ENCODE results near the gene SSMEM1.
A peak's percentile ranks its signal among the peaks of the same experiment; 100 is the strongest.
"Not testable (repeated sequence)": the region's sequence is repeated elsewhere in the genome, so short reads cannot be mapped to it uniquely, and the experiment has no call there.

The SSMEM1 gene, protein sequence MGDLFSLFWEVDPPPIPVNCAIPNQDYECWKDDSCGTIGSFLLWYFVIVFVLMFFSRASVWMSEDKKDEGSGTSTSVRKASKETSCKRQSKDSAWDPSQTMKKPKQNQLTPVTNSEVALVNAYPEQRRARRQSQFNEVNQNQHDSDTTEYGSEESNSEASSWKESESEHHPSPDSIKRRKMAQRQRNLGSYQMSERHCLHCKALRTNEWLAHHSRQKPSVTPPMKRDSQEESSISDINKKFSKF

DNA sequence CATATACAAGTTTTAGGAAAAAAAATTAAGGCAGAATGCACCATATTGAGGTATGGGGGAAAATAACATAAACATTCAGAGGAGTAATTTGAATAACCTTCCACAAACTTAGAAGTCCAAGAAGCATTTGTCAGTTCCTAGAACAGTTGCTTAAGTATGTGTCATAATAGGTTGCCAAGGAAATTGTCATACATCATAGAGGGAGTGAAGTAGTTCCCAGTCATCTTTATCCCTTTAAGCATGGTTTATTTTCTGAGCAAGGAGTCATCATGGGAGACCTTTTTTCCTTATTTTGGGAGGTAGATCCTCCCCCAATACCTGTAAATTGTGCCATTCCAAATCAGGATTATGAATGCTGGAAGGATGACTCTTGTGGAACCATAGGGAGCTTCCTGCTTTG, at the start of gene SSMEM1:
Gene SSMEM1, plus strand, starts transcription at position 219 of the 400 bp plus-strand sequence. Its CDS starts 51 bp downstream, at position 270.
- no peak for DNase-seq (ENCODE audit: low read depth, low spot score)

DNA sequence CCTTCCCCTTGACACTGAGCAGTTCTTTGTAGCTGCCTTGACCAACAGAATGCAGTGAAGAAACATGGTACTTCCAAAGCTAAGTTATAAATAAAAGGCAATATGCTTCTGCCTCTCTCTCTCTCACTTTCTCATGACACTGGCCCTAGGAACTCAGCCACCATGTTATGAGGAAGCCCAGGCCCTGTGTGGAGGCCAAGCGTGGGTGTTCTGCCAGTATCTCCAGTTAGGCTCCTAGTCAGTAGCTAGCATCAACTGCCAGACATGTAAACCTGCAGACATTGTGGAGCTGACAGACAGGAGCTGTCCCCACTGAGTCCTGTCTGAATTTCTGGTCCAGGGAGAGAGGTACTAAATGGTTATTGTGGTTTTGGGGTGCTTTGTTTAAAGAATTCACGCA, 47.6 kb upstream of the SSMEM1 start:
- no peak for DNase-seq (ENCODE audit: low read depth, low spot score)

DNA sequence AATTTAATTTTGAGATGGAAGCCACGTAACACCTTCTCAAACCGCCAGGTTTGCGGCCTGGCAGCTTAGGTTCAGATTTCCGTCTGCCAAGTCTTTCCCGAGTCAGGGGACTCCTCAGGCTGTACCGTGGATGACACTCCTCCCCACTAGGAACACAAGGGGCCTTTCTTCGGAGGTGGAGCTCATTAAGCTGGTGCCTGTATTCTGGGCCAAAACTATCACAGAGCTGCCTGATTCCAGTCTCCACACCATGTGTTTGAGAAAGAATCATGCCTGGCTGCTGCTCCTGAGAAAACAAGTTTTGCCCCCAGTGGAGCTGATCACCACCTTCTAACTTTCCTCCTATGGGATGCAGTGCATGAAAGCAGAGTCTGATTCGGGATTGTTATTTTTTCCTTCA, 47.2 kb upstream of the SSMEM1 start:
- DNase-seq (ENCODE audit: low read depth, low spot score) = no peak

DNA sequence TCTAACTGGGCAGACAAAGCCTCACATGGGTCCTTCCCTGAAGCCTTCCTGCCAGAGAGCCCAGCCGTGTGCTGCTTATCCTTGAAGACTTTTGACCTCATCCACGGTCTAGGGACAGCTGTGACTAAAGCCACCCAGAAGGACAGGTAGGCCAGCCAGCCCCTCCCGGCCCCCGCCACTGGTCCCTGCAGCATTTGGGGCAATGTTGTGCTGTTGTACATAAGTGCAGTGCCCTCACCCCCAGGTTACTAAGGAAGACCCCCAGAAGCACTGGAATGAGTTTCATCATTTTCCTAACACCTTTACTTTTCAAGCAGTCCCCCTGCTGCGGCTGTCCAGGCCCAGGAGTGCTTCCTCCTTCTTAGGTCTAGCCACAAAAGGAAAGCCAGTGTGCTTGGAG, 45.5 kb upstream of the SSMEM1 start:
- no peak for DNase-seq (ENCODE audit: low read depth, low spot score)

DNA sequence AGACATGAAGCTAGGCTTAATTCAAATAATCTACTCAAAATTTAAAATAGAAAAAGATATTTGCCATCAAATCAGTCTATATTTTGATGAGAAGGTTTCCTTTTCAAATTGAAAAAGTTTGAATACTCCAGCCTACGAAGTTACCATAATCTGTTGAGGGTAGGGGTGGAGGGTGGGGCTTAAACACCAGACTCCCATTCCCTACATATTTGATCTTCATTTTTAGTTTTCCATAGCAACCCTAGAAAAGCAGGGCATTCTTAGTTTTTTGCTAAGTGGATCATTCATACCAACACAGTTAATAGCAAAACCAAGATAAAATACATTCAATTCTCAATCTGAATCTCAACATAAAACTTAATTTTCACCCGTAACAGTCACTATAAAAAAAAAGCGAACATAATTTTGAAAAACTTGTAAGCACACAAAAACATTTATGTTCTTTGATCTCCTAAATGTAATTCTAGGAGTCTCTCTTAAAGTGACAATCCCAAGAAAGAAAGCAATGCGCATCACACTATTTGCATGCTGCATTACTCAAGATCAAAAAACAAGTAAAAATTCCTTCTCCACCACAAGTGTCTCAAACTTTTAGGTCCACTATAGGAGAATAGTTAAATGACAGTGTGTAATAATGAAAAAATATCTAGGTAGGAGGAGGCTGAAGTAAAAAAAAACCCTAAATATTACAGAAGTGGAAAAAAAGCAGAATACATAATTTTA, 33.3 kb upstream of the SSMEM1 start:
- DNase-seq (ENCODE audit: low read depth, low spot score) = no peak

DNA sequence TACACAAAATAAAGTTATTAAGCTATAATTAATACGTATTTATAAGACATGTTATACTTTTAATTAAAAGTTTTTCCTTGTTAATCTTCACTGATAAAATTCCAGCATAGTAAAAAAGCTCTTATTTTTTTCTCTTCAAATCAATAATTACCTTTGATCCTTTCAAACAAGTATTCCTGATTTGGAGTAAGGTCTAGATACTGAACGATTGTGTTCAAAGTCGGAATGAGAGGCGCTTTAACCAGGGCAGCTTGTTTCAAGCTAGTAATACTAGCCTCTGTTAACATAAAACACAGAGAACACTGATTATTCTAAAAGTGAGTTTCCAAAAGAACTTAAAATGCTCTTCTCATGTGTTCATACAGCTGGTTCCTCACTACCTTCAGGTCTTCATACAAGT, 29.4 kb upstream of the SSMEM1 start:
- DNase-seq (ENCODE audit: low read depth, low spot score) = no peak

DNA sequence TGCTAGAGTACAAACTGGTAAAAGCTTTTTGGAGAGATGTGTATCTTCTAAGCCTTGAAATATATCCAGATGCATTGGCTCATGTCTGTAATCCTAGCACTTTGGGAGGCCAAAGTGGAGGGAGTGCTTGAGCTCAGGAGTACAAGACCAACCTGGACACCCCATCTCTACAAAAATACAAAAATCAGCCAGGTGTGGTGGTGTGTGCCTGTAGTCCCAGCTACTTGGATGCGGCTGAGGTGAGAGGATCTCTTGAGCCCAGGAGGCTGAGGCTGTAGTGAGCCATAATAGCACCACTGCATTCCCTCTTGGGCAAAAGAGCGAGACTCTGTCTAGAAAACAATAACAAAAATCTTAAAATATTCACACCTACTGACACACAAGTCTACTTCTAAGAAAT, 28.0 kb upstream of the SSMEM1 start:
- DNase-seq (ENCODE audit: low read depth, low spot score) = no peak

DNA sequence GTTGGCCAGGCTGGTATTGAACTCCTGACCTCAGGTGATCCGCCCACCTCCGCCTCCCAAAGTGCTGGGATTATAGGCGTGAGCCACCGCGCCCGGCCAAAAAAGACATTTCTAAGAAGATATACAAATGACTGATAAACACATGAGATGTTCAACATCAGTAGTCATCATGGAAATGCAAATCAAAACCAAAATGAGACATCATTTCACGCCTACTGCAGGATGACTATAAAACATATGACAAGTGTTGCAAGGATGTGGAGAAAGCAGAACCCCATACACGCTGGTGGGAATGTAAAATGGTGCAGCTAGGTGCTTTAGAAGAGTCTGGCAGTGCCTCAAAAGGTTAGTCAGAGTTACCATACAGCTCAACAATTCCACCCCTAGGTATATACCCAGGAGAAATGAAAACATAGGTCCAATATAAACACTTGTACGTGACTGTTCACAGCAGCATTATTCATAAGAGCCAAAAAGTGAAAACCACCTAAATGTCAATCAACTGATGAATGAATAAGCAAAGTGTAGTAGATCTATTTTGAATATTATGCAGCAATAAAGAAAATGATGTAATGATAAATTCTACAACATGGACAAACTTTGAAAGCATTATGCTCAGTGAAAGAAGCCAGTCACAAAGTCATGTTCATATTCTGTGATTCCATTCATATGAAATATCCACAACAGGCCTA, 26.9 kb upstream of the SSMEM1 start:
- DNase-seq (ENCODE audit: low read depth, low spot score) = no peak

DNA sequence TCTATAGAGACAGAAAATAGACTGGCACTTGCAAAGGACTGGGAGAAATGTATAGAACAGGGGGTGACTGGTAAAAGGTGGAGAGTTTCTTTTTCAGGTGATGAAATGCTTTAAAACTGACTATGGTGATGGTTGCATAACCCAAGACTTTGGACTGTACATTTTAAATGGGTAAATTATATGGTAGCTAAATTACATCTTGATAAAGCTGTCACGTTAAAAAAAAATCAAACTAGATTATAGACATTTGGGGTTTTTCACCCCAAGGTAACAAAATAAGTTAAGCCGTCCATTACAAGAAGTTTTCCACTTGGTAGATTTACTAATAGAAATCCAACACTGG, 26.4 kb upstream of the SSMEM1 start:
- no peak for DNase-seq (ENCODE audit: low read depth, low spot score)

DNA sequence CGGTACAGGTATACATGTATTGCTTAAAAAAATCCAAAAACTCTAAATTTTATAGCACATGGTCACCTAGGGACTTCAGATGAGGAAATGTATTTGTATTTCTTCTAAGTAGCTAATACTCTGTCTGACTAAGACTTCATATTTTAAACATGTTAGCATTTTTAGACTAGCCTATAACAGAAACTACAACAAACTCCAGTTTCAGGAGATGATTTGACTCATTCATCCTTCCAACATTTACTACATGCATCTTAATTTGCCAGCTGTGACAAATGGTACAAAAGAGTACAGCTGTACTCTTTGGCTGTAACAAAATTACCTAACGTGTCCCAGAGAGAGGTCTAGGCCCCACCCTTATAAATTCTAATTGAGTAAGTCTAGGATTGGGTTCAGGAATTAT, 24.7 kb upstream of the SSMEM1 start:
- no peak for DNase-seq (ENCODE audit: low read depth, low spot score)

DNA sequence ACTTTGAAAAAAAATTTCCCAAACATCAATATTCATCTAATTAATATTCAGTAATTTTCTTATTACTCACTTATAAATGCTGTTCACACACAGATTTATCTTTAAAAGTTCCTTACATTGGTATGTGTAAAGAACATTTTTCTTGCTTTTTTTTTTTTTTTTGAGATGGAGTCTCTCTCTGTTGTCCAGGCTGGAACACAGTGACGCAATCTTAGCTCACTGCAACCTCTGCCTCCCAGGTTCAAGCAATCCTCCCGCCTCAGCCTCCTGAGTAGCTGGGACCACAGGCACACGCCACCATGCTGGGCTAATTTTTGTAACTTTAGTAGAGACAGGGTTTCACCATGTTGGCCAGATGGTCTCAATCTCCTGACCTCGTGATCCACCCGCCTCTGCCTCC, 23.3 kb upstream of the SSMEM1 start:
- DNase-seq (ENCODE audit: low read depth, low spot score) = not testable (repeated sequence)

DNA sequence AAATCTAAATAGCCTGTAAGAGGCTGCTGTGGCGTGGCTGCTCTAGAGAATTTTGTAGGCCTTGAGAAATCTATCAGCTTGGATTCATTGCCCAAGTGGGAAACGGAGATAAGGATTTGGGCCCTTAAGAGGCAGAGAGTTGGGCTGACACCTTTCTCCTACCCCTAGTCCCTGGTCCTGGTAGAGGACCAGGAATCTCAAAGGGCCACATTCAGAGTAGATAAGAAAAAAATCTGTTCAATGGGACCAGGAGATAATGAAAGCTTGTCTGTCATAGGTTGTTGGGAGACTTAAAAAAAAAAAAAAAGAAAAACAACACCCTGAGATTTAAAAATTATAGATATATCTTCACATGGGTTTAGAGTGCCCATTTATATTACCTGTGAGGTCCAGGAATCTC, 20.3 kb upstream of the SSMEM1 start:
- no peak for DNase-seq (ENCODE audit: low read depth, low spot score)

DNA sequence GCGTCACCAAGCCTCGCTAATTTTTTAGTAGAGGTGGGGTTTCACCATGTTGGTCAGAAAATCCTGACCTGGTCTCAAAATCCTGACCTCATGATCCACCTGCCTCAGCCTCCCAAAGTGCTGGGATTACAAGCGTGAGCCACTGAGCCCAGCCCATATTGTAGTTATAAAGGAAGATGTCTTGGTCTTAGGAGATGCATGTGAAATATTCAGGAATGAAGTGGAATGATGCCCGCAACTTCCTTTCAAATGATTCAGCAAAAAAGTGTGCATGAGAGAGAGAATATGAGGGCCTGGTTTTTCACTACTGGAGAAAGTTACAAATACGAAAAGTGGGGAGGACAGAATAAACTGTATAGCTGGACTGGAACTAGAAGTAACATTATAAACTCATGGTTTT, 18.3 kb upstream of the SSMEM1 start:
- no peak for DNase-seq (ENCODE audit: low read depth, low spot score)

DNA sequence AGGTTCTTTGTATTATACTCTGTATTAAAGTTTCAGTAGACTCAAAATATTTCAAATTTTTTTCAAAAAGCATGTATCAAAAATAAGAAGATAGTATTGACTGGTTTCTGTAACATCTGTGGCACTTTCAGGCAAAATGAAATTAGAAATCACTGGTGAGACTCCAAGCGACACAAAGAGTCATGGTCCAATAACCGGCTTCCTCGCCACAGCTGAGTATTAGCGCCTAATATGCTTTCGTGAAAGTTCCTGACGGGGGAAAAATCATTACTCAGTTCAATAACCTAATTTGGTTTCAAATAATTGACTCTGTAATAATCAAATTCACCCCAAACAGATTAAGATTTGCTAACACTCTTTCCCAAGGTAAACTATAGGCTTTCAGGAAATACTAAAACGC, 15.9 kb upstream of the SSMEM1 start:
- no peak for DNase-seq (ENCODE audit: low read depth, low spot score)

DNA sequence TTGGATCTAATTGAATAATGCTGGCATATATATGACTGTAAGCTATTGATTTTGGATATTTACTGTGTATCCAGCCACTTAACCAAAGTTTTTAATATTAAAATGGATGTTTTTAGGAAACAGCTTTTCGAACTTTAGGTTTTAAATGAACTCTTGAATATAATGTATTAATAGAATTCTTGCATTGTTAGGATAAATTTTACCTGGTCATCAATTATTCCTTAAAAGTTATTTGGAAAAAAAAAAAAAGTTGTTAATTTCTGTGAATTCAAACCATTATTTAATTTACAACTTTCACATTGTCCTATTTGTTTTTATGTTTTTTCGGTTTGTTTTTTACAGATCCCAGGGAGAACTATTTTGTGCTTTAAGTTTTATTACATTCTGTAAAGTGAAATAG, 12.3 kb upstream of the SSMEM1 start:
- DNase-seq (ENCODE audit: low read depth, low spot score) = no peak

DNA sequence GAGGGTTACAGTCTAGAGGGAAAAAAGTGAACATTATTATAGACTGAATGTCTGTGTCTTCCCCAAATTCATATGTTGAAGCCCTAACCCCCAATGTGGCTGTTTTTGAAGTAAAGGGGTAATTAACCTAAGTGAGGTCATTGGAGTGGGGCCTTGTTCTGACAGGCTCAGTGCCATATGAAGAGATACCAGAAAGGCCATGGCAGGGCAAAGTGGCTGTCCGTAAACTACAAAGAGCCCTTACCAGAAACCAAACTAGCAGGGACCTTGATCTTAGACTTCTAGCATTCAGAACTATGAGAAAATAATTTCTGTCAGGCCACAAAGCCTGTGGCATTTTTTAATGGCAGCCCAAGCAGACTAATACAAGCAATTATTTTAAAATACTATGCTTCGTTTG, 11.2 kb upstream of the SSMEM1 start:
- DNase-seq (ENCODE audit: low read depth, low spot score) = no peak

DNA sequence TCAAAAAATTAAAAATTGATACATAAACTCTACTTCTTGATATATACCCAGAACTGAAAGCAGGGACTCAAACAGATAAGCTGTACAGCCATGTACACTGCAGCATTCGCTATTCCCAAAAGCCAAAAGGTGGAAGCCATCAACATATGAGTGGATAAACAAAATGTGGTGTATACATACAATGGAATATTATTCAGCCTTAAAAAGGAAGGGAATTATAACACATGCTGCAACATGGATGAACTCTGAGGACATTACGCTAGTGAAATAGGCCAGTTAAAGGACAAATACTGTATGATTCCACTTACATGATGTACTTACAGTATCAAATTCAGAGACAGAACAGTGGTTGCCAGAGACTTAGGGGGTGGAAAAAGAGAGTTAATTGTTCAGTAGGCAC, 10.6 kb upstream of the SSMEM1 start:
- no peak for DNase-seq (ENCODE audit: low read depth, low spot score)

DNA sequence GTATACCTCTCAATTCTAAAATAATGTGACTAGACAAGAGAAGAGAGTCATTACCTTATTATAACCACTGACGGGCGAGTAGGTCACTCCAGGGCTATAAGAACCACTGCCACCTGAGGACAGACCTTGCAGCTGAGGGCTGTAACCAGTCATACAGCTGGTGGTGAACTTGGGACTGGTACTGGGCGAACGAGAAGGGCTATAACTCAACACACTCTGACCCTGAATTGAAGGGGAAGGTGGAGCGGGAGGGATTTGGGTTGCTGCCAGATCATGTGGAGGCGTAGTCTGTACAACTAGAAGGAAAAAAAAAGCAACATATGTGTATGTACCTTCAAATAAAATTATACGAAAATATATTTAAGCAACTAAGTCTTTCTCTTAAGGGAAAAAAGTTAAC, 5.9 kb upstream of the SSMEM1 start:
- DNase-seq (ENCODE audit: low read depth, low spot score) = no peak

DNA sequence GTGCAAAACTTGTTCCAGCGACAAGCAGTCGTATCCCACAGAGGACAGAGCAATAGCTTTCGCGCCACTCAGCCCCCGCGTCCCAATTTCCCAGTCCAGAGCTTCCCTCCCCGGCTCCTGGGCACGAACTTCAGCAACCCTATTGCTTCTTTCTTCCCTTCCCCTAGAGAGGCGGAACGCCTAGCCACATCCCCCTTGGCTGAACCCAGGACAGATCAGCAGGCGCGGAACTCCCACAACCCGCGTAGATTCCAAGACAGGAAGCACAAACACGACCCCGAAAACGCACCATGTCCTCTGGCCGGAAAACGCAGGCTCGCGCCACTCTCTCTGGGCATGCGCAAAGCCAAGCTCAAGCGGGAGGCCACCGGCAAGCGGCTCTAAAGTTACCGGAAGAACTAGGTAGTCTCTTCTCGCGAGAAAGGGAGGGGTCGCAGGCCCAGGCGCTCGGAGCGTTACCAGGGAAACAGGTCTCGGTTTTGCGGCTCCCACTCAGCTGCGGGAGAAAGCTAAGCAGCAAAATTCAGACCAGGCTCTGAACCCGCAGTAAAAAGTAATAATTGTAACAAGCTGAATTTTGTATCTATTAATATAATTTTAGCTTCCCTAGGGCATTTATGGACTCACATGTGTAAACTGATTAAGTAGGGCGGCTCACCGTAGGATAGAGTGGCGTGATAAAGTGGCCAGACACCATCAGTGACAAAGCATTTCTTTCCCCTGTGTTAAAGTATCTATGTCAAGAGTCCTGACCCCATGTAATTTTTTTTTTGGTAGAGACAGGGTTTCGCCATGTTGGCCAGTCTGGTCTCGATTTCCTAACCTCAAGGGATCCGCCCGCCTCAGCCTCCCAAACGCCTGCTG, 2.3 kb upstream of the SSMEM1 start, which contains the start of gene TMEM209:
Gene TMEM209, minus strand, starts transcription at position 323 of the 864 bp plus-strand sequence. Its CDS starts 31 bp downstream, at position 292.
- peak; percentile 93 for DNase-seq (ENCODE audit: low read depth, low spot score)

DNA sequence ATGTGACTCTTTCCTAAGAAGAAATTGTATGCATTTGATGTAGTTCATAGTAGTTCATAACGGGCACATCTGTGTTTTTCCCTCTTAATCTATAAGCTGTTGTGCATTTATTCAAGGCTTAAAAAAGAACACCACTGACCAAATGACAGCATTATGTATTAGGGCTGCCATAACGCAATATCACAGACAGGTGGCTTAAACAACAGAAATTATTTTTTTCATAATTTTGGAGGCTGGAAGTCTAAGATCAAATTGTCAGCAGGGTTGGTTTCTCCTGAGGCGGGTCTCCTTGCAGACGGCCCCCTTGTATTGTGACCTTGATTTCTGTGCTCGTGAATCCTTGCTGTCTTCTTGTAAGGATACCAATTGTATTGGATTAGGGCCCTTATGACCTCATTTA, 627 bp upstream of the SSMEM1 start:
- no peak for DNase-seq (ENCODE audit: low read depth, low spot score)

DNA sequence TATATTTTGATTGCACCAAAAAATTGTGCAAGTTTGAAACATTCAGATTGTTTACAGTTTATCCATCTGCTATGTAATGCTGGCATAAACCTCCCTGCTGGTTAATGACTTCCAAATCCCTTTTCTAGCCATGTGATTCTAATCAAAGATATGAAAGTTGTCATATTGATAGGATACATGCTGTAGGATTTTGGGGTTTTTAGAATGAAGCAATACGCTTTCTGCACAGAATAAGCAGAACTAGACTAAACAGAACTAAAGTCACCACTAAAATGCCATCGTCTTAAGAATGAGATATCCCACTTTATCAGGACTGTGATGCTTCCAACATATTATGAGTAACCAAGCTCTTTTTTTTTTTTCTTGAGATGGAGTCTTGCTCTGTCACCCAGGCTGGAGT, 856 bp downstream of the SSMEM1 start:
- DNase-seq (ENCODE audit: low read depth, low spot score) = no peak

All from smooth muscle cell of the brain vasculature (primary cell).